ENCODE measurements around the gene KHDRBS1. TPM values are rescaled to one million over a fixed set of nuclear protein-coding genes. Genes with fewer than 3 reads are reported as not detected.

Gene KHDRBS1
- total and polyA plus RNA-seq, 9 of the 15 experiments (the other 6 are each of a cell fraction or from before 2014, with no cell fraction given): 48.4 to 257 (median 114) TPM

- no peak for TF ChIP-seq RFX7 (CRISPR knock-in tag; IDR thresholded peaks at IDR 0.05)
These were observed 21.5 kb downstream of the KHDRBS1 start (continued) for GRCh38 chr1:32035119-32035518.

- peaks cover 28% of the 10 kb centered on the region for H3K79me2 ChIP-seq (ENCODE audit: control insufficient read depth, insufficient read depth, low read length)
- H3K9me3 ChIP-seq (replicated peaks; ENCODE audit: control insufficient read depth, insufficient read depth, low read depth, low read length): no peaks in the 10 kb centered on the region
- ChIA-PET POLR2A (interaction anchor here (0.7 to 1.6 kb wide), 6 partner anchors 10 to 113 kb away, joined by 3 to 8 read pairs (median 3); partner anchors contain the start of gene KHDRBS1), CTCF (ENCODE audit: low intra/inter-chr PET ratio) (no interaction called here)
- H3K4me2 ChIP-seq (ENCODE audit: insufficient read depth, low read length): no peak overlapping the region
- no peaks in the 10 kb centered on the region for H3K4me1 ChIP-seq (replicated peaks in 1 of 2; ENCODE audit: control insufficient read depth in 2 of 2, insufficient read depth in 2 of 2, low read length in 2 of 2)
- in situ Hi-C loops (cut with MboI): no loop called here
- no peak overlapping the region for H3K9ac ChIP-seq (ENCODE audit: insufficient read depth in 1 of 2, low read depth in 2 of 2, low read length in 2 of 2)
- H3K27me3 ChIP-seq (ENCODE audit: control insufficient read depth in 2 of 2, insufficient read depth in 2 of 2, low read length in 2 of 2): no peaks in the 10 kb centered on the region
- H4K20me1 ChIP-seq (replicated peaks; ENCODE audit: control insufficient read depth, insufficient read depth, low read length): no peaks in the 10 kb centered on the region
- WGBS (ENCODE audit: insufficient coverage, low coverage, missing lambda C conversion rate): 87% methylated on average over 3 of the region's 3 CpGs
- no peak overlapping the region for H3K4me3 ChIP-seq
- ATAC-seq: 0 out of 3 replicates have a peak, but pooled peaks have one; percentile 12
- intact Hi-C loops (cut with micrococcal nuclease): no loop called here
- BruUV-seq (replicated peaks): no TSS peak
- TF ChIP-seq ZNF76 (CRISPR knock-in tag; IDR thresholded peaks at IDR 0.05; ENCODE audit: borderline replicate concordance) (no peak), TAF7 (tag; IDR thresholded peaks at IDR 0.05) (no peak), COPS2 (conservative IDR thresholded peaks at IDR 0.05) (no peak), TEAD2 (tag; IDR thresholded peaks at IDR 0.05) (no peak), U2AF1 (optimal IDR thresholded peaks at IDR 0.05; ENCODE audit: low read depth, low read length) (no peak), TSHZ1 (CRISPR knock-in tag; IDR thresholded peaks at IDR 0.05) (no peak), RHOXF2B (CRISPR knock-in tag; conservative IDR thresholded peaks at IDR 0.05) (no peak), ZNF143 (CRISPR knock-in tag; IDR thresholded peaks at IDR 0.05) (no peak), XRCC3 (IDR thresholded peaks at IDR 0.05) (no peak)
- DNase-seq (ENCODE audit: extremely low read depth in 1 of 4, low spot score in 3 of 4): no peak
- FAIRE-seq: no peak
- H3K9me1 ChIP-seq (ENCODE audit: control insufficient read depth, insufficient read depth, low read length): no peaks in the 10 kb centered on the region
- H3K27ac ChIP-seq (ENCODE audit: extremely low read depth, low read depth, low read length): no peak overlapping the region
- H2AFZ ChIP-seq (ENCODE audit: low read depth, low read length): no peak overlapping the region
- peaks cover 56% of the 10 kb centered on the region for H3K36me3 ChIP-seq (ENCODE audit: control insufficient read depth, insufficient read depth, low read length)
These were observed 27.0 kb downstream of the KHDRBS1 start for GRCh38 chr1:32040711-32041110.

All from K562 (cell line).